Esophagus mucosa (tissue), 1 donor: ENCODE measurements around the gene HSF4. TPM values are rescaled to one million over a fixed set of nuclear protein-coding genes. Genes with fewer than 3 reads are reported as not detected.
"Not testable (repeated sequence)": the region's sequence is repeated elsewhere in the genome, so short reads cannot be mapped to it uniquely, and the experiment has no call there.

ENCODE experiments used
- ATAC-seq: fragments of 200-7000 bp; cut with Tn5 transposase; one replicate; pipeline ENCODE4 v1.9.1; 2020
- total RNA-seq: library from RNA; stranded (reverse); gene quantifications from one replicate; pipeline ENCODE4 v1.2.4, GENCODE V29; 2023
- donor health status: DM: yes; HTN: yes; CAD: no.

HSF4 gene, protein sequence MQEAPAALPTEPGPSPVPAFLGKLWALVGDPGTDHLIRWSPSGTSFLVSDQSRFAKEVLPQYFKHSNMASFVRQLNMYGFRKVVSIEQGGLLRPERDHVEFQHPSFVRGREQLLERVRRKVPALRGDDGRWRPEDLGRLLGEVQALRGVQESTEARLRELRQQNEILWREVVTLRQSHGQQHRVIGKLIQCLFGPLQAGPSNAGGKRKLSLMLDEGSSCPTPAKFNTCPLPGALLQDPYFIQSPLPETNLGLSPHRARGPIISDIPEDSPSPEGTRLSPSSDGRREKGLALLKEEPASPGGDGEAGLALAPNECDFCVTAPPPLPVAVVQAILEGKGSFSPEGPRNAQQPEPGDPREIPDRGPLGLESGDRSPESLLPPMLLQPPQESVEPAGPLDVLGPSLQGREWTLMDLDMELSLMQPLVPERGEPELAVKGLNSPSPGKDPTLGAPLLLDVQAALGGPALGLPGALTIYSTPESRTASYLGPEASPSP
- total RNA-seq = 10.9 TPM

DNA sequence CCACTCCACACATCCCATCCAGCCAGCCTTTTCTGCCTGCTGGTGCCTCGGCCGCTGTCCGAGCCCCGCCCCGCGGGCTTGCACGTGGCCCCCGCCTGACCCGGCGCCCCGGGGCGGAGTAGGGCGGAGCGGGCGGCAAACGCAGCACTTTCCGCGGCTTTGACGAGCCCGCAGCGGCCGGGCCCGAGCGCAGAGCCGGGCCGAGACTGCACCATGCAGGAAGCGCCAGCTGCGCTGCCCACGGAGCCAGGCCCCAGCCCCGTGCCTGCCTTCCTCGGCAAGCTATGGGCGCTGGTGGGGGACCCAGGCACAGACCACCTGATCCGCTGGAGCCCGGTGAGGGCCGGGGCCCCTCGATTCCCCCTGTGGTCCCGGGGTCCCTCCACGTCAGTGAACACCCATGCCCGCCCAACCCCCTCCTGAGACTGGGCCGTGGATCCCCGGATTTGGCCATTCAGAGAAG lies at the start of gene HSF4:
TSS of gene HSF4 (plus strand) at position 147 of the 463 bp plus-strand sequence. CDS start at position 214, 67 bp downstream.
- ATAC-seq = peak; percentile 27

DNA sequence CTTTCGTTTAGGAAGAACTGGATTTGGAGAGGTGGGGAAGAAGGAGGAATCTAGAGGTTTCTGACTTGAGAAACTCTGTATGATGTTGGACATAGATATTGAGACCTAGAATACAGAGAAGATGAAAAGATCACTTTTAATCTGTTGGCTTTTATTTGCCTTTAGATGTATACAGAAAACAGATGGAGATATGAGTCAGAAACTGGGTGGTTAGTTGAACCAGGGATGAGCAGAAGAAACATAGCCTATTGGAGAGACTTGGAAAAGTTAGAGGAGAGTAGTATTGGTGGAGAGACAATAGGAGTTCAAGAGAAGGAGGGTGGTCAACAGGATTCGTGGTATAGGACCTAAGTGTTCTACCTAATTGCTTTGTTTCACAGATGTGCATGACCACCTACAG lies 49.8 kb upstream of the HSF4 start:
- no peak for ATAC-seq

DNA sequence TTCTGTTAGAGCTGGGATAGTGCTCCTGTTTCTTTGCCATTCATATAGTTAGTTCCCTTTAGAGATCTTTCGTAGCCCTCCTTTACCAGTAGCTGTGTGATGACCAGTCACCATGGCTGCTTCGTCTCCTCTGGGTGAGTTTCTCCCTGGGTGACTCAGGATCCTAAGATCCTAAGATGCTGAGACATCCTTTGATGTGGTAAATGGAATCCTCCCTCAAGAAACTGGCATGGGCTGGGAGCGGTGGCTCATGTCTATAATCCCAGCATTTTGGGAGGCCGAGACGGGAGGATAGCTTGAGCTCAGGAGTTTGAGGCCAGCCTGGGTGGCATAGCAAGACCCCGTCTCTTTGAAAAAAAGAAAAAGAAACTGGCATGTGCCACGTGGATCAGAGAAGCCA lies 48.9 kb upstream of the HSF4 start:
- no peak for ATAC-seq

DNA sequence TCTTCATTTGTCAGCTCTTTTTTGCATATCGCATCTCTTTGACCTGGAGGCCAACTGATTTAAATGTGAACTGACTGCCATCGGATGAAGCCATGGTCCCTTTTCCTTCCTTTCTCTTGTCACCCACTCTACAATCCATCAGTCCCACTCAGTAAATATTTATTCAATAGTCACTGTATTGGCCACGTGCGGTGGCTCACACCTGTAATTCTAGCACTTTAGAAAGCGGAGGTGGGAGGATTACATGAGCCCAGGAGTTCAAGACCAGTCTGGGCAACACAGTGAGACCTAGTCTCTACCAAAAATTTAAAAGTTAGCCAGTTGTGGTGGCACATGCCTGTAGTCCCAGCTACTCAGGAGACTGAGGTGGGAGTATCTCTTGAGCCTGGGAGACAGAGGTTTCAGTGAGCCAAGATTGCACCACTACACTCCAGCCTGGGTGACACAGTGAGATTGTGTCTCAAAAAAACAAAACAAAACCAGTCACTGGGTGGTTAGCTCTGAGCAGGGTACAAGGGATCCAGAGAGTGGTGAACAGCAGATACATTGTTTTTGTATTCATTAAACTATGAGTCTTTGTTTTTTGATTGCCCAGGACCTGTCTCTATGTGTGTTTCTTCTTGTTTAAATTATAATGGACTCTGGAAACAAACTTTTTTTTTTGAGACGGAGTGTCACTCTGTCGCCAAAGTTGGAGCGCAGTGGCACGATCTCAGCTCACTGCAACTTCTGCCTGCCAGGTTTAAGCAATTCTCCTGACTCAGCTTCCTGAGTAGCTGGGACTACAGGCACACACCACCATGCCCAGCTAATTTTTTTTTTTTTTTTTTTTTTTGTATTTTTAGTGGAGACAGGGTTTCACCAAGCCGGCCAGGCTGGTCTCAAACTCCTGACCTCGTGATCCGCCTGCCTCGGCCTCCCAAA lies 47.9 kb upstream of the HSF4 start:
- ATAC-seq = no peak

DNA sequence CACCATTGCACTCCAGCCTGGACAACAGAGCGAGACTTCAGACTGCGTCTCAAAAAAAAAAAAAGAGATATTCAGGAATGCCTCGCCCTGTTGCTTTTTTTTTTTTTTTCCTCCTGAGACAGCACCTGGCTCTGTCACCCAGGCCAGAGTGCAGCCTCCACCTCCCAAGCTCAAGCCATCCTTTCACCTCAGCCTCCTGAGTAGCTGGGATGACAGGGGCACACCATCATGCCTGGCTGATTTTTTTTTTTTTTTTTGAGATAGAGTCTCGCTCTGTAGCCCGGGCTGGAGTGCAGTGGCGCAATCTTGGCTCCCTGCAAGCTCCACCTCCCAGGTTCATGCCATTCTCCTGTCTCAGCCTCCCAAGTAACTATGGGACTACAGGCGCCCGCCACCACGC lies 46.8 kb upstream of the HSF4 start:
- no peak for ATAC-seq

DNA sequence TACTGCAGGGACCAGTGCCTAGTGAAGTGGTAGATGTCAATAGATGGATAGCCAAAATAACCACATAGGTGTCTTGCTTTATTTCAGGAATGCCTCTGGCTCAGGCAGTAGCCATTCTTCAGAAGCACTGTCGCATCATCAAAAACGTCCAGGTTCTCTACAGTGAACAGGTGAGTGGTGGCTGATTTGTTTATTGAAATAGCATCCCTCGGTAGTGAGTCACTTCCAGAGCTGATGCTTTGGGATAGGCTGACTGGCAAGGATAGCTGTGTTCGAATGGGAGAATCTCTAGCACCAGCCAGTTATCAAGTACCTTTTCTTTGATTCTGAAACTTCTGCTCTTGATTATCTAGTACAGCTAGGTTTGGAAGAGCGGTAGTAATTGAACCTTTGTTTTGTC lies 44.5 kb upstream of the HSF4 start:
- no peak for ATAC-seq

DNA sequence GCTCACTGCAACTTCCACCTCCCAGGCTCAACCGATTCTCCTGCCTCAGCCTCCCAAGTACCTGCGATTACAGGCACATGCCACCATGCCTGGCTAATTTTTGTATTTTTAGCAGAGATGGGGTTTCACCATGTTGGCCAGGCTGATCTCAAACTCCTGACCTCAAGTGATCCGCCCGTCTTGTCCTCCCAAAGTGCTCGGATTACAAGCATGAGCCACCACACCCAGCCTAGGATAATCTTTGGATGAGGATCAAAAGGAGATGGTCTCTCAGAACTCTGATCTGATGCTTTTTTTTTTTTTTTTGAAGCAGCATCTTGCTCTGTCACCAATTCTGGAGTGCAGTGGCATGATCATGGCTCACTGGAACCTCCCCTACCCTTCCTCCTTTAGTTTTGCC lies 41.7 kb upstream of the HSF4 start:
- ATAC-seq = not testable (repeated sequence)

DNA sequence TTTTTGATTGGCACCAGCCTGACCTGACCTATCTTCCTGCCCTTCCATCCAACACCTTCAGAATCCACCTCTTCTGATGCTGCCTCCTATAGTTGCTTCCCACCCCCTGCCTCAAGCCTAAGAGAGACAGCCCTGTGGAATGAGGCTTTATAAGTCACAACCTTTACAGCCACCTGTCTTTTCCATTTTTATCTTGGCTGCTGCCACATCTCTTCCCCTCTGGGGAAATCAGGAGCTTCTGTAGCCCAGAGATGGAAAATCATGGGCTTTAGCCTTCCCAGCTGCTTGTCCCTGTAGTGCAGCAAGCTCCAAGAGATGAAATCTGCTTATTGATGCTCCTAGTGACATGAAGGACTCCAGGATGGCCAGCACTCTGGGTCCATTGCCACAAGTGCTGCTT lies 36.1 kb upstream of the HSF4 start:
- ATAC-seq = no peak

DNA sequence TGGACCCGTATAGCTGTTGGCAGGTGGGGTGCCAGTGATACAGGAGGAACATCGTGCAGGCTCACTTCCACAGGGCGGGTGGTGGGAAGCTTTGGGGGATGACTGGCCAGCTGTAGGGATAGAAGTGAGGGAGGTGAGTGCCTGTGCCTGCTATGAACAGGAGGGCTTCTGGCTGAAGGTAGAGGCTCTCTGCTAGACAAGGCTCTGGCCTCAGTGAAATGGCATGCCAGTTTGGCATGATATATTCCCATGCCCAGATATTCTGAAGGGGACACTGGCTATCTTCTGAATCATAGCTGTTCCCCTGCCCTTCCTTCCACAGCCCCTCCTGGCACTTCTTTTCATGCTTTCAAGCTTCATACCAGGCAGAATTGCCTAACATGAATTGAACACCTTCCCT lies 35.7 kb upstream of the HSF4 start:
- no peak for ATAC-seq

DNA sequence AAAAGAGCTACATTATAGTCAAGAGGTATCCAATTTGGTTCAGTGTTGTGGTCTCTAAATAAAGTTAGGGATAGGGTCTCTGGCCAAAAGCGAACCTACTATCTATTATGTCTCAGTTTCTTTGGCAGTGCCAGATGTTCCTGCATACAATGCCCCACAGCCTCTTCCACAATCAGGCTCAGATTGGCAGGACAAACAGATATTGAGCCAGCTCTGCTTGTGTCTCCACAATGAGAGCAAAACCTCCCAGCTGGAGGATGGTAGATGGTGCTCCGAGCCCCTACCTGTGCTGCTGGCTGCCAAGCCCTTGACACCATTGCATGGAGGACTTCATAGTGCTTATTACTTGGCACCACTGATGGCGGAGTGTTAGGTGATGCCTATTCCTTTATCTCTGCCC lies 35.1 kb upstream of the HSF4 start:
- ATAC-seq = no peak

DNA sequence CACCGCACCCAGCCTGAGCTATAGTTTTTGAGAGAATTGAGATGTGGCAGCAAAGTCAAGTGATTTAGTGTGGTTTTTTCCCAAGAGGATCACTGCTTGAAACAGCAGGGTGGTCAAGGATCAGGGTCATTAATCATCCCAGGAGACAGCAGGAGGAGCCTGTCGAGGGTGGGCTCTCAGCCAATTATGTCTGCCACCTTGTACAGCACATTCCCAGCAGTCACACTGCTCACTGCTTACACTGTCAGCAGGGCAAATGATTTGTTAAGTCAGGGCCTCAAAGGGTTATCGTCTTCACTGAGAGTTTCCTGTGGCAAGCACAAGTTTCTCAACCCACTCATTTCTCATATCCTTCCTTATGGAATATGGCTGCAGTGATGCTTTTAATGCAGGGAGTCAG lies 26.9 kb upstream of the HSF4 start:
- ATAC-seq = no peak

DNA sequence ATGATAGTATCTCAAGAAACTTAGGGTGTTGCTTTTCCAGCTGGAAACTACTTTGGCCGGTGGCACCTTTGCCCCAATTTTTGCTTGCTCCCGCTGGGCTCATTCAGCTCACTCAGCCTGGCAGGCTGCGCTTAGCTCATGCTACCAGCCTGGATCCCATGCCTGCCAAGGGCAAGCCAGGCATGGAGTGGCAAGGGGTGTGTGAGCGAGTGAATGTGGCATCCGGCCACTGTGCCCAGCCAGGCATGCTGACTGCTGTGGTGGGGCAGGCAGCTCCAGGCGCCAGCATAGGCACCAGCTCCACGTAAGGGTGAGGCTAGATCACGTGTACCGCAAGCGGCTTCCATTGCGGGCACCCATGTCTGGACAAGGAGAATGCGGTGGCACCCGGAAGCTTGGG lies 23.2 kb upstream of the HSF4 start:
- ATAC-seq = no peak

DNA sequence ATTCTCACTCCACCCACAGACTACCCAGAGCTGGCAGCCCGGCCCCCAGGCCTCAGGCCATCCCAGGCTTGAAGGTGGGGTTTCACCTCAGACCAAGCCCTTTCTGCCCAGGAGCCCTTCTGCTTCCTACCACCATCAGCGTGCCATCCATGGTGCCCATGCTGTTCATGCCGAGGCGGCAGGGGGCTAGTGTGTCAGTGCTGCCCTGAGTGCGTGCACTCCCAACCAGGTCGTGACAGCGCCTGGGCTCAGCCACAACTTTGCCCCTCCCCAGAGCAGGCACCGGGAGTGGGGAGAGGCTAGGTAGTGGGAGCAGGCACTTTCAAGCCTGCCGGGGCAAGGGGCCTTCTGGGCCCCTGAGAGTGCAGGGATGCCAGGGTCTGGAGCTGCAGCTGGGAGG lies 22.2 kb upstream of the HSF4 start:
- ATAC-seq = no peak

DNA sequence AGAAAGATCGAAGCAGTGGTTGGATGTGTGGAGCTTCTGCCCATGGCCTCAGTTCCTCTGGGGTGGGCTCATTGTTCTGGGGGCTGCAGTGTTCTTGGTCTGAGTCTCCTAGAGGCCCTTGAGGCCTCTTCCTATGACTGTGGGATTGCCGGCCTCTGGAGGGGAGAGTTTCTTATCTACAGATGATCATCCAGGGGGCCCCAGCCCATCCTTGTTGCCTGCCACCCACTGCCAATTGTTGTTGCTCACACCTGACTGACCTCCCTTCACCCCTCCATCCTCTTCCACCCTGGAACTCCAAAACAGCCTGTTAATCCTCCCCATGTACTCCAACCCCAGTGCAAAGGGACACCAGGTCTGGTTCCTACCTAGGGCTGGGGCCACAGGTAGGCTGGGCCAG lies 19.6 kb upstream of the HSF4 start:
- no peak for ATAC-seq

DNA sequence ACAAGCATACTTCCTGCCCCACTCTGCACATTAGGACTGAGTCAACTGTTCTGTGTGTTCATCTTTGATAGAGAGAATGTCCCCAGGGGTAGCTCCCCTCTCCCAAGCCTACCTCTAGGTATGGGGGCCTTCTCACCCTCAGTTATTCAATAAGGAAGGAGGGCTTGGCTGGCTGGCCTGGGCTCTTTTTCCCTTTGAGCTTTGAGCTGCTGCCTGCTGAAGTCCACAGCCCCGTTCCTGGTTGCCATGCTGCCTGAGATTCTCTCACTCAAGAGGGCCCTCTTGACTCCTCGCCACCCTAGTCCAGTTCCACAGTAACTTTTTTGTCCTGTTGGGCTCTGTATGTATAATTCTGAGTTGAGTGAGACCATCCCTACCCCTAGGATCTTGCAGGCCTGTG lies 18.8 kb upstream of the HSF4 start:
- ATAC-seq = no peak

DNA sequence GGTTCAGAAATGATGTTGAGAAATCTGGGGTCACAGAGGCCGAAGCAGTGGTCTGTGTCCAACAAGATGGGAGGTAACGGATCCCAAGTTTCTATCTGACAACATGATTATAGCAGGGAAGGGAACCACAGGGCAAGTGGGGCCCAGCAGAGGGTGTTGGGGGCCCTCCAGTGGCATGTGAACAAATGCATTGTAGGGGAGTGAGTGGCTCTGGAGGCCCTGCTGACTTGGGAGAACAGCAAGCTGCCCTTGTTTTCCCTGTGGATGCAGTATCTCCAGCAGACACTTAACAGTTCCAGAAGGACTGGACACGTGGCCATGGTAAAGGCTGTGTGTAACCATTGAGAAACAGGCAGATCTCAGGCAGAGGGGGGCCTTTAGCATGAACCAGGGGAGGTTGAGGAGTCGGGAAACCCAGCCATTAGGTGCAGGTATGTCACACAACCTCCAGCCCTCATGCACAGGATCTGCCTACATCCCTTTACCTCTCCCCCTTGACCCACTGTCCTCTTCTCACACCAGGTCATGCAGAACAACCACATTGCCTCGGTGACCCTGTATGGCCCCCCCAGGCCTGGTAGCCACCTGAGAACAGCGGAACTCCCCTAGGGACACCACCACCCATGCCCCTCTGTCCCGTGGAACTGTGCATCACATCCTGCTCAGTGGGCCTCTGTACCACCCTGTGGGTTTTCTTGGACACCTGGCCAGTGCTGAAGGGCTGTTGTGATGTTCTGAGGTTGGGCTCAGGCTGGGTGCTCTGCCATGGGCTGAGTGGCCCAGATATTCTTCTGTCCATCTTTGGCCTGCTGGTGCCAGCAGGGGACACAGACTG lies 17.8 kb upstream of the HSF4 start:
- ATAC-seq = no peak

DNA sequence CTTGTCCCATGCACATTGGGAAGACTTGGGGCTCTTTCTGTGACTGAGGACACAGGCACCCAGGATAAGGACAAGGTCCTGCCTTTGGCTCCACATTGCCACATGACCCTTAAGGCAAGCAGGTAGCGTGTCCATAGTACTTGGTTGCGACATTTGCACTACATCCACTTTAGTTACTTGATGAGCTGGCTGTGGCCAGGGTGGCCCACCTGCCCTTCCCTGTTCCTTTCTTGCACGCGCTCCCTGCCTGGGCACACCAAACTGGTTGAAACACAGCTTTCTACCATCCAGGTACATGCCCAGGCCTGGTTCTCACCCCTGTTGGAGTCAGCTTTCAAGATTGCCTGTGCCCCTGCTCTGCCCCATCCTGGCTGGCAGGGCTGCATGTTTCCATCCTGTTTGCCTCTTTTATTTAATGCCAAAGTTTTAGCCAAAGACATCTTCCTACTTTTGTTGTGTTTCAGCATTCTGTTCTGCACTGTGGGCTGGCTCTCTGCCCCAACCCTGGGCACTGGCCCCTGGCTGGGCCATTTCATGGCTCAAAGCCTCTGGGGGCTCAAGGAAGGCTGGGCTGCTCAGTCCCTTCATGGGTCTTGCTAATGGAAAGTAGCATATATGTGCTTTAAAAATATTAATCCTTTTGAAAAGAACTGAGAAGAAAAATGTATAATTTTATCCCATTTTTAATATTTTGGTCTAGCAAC lies 17.0 kb upstream of the HSF4 start:
- peak; percentile 27 for ATAC-seq

DNA sequence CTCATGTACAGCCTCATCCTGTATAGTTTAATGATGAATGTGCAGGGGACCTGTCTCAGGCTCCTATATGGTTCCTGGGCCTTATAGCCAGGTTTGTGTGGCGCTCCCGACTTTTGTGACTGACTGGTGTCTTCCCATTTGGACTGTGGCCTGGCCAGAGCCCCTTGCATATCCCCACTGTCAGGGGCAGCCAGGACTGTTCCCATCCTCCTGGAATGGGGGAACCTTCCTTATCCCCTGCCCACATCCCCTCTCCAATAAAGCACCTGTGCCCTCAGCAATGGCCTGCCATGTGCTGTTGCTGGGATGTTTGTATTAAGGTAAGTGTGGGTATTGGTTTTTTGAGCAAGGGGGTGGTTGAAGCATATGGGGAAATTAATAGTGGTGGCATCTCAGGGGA lies 16.3 kb upstream of the HSF4 start:
- ATAC-seq = no peak

DNA sequence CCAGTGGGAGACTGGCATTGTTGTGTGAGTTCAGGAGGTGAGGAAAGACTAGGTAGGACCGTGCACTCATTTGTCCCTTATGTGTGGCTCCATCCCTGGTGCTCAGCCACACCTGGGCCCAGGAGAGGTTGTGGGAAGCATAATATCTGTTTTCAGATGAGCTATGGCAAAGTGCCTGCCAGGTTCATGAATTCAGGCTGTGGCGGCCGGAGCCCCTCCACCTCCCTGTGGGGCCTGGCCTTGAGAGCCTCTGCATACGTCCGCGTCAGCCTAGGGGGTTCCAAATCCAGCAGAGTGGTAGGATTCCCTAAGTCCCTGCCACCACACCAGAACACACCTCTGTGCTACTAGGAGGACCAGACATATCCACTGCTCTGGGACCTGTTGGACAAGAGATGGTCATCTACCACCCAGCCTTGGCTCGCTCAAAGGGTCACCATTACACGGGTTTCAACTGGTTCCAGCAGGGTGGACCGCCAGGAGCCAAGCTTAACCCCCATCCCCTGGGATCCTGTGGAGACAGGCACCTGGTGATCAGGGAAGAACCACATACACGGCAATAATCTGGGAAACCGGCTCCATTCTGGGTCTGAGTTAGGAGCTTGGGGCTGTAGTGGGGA lies 15.8 kb upstream of the HSF4 start:
- ATAC-seq = no peak

DNA sequence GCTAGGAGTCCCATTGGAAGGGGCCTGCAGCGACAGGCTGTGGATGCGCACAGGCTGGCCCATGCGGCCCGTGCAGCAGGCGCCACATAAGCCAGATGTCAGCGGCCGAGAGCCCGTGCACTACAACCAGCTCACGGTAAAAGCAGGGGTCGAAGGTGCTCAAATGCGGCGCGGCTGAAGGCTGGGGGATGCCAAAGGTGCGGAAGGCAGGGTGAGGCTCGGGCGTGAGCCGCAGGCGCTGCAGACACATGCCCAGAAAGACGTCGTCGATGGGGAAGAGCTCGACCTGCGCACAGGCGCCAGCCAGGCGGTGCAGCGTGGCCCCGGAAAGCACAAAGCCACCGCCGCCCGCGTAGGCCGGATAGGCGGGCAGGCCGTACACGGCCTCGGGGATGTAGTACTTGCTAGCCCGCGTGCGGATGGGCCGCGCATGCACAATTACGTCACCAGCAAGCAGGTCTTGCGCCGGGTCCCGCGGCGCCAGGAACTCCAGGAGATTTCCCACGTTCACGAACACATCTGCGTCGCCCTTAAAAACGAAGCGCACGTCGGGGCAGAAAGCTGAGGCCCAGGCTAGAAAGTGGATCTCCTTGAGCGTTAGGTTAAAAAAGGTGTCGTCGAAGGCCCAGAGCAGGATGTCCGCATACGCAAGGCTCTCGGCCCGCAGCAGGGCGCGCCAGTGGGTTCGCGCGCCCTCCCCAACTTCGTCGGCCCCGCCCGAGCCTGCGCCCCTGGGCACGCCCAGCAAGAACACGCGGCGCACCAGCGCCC lies 15.1 kb upstream of the HSF4 start:
- no peak for ATAC-seq
